Transverse colon (tissue), 4 donors: ENCODE measurements around the gene PZP.

ENCODE experiments used
- EP300 ChIP-seq: sonication (generic); formaldehyde crosslinking; IDR thresholded peaks from one replicate; pipeline ENCODE4 v1.6.1; 2017; ENCODE audit warnings: antibody characterized with exemption, low read depth
- POLR2A ChIP-seq: fragments of 450-650 bp; IDR thresholded peaks from one replicate; pipeline ENCODE4 v1.6.1; 2016; ENCODE audit warnings: antibody characterized with exemption, mild to moderate bottlenecking, moderate library complexity
- POLR2AphosphoS5 ChIP-seq, 3 donors: sonication (generic); formaldehyde crosslinking; IDR thresholded peaks; one replicate each; pipeline ENCODE4 v1.6.1; 2016; ENCODE audit warnings: antibody characterized with exemption in 3 of 3
- TF ChIP-seq, protein P1 (sequence below), 5 experiments: fragments of 200-600 bp in 3 of 5; fragments of 450-650 bp in 2 of 5; sonication (generic) in 3 of 5; IDR thresholded peaks; 1 replicate in 2 of 5; 2 replicates in 3 of 5; pipeline ENCODE4 v1.5.1; 2016 to 2017; ENCODE audit warnings: antibody characterized with exemption in 5 of 5, inconsistent platforms in 3 of 5, mild to moderate bottlenecking in 2 of 5, moderate library complexity in 1 of 5

DNA sequence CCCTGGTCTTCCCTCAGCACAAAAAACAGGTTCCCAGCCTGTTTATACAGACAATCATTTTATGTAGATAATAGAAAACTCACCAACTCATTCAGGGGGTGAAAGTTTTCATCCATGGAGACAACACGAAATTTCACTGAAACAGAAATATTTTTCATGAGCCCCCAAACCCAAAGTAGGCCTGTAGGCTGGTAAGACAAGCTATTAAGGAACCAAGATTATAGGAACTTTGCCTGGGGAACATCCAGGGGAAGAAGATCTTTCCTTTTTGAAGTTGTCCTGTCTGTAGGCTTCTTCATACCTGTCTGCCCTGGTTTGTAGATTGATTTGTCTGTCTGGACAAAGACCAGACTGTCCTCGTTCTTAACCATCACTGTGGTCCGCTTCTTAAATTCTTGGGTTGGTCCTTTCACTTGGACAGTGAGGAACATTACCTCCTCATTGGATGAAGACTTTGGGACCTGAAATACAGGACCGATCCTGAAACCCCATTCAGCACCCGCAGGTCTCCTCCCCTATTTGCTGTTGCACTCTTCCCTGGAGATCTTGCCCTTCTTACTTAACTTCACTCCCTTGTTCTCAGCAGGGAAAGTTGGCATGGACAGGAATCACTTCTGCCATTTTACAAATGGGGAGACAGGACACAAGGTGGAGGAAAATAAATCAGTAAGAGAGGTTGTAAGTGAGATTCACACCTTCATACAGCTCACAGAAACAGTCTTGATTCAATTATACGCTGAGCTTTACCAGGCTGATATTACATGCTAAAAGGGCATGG, 95.9 kb downstream of the PZP start:
- TF ChIP-seq, protein P1, sequence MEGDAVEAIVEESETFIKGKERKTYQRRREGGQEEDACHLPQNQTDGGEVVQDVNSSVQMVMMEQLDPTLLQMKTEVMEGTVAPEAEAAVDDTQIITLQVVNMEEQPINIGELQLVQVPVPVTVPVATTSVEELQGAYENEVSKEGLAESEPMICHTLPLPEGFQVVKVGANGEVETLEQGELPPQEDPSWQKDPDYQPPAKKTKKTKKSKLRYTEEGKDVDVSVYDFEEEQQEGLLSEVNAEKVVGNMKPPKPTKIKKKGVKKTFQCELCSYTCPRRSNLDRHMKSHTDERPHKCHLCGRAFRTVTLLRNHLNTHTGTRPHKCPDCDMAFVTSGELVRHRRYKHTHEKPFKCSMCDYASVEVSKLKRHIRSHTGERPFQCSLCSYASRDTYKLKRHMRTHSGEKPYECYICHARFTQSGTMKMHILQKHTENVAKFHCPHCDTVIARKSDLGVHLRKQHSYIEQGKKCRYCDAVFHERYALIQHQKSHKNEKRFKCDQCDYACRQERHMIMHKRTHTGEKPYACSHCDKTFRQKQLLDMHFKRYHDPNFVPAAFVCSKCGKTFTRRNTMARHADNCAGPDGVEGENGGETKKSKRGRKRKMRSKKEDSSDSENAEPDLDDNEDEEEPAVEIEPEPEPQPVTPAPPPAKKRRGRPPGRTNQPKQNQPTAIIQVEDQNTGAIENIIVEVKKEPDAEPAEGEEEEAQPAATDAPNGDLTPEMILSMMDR (IDR thresholded peaks at IDR 0.05) = no peak
- TF ChIP-seq POLR2A = no peak
- TF ChIP-seq POLR2AphosphoS5 (IDR thresholded peaks at IDR 0.05) = no peak
- no peak for TF ChIP-seq EP300
